Measurements from ENCODE around the gene TNFRSF25.

TNFRSF25 gene

GRCh38 chr1:6467744-6468688, 2.0 kb upstream of the TNFRSF25 start:
- no peak for DNase-seq (ENCODE audit: low read depth in 1 of 2, low spot score in 1 of 2)
- peaks cover 32% of the 10 kb centered on the region for H3K27me3 ChIP-seq (ENCODE audit: insufficient read depth, poor library complexity, severe bottlenecking)

GRCh38 chr1:6467224-6467623, 1.3 kb upstream of the TNFRSF25 start:
- Histone ChIP-seq H3K4me3 (replicated peaks; ENCODE audit: insufficient read depth, low read length) (no peak overlapping the region), H3K27ac (replicated peaks) (no peak overlapping the region), H3K27me3 (ENCODE audit: insufficient read depth, poor library complexity, severe bottlenecking) (peaks cover 34% of the 10 kb centered on the region)
- DNase-seq (ENCODE audit: low read depth in 1 of 2, low spot score in 1 of 2): no peak
- TF ChIP-seq POLR2AphosphoS5 (IDR thresholded peaks at IDR 0.05; ENCODE audit: low read depth) (no peak), GABPA (IDR thresholded peaks at IDR 0.05; ENCODE audit: low read depth) (no peak), SPI1 (IDR thresholded peaks at IDR 0.05; ENCODE audit: borderline replicate concordance, low read depth) (no peak), REST (IDR thresholded peaks at IDR 0.05; ENCODE audit: insufficient replicate concordance, low read depth) (no peak), CTCF (IDR thresholded peaks at IDR 0.05; ENCODE audit: insufficient read depth, low read length) (no peak)

More at GRCh38 chr1:6467744-6468688, 2.0 kb upstream of the TNFRSF25 start:
- Histone ChIP-seq H3K27ac (replicated peaks) (no peak overlapping the region), H3K4me3 (replicated peaks; ENCODE audit: insufficient read depth, low read length) (no peak overlapping the region)
- no peak for TF ChIP-seq CTCF (IDR thresholded peaks at IDR 0.05; ENCODE audit: insufficient read depth, low read length)
- TF ChIP-seq POLR2AphosphoS5 (IDR thresholded peaks at IDR 0.05; ENCODE audit: low read depth): no peak
- no peak for TF ChIP-seq REST (IDR thresholded peaks at IDR 0.05; ENCODE audit: insufficient replicate concordance, low read depth)
- no peak for TF ChIP-seq GABPA (IDR thresholded peaks at IDR 0.05; ENCODE audit: low read depth)
- TF ChIP-seq SPI1 (IDR thresholded peaks at IDR 0.05; ENCODE audit: borderline replicate concordance, low read depth): no peak

- Histone ChIP-seq H3K27ac (replicated peaks) (no peak overlapping the region), H3K4me3 (replicated peaks; ENCODE audit: insufficient read depth, low read length) (no peak overlapping the region), H3K27me3 (ENCODE audit: insufficient read depth, poor library complexity, severe bottlenecking) (peaks cover 34% of the 10 kb centered on the region)
- DNase-seq (ENCODE audit: low read depth in 1 of 2, low spot score in 1 of 2): no peak
- no peak for TF ChIP-seq CTCF (IDR thresholded peaks at IDR 0.05; ENCODE audit: insufficient read depth, low read length)
- TF ChIP-seq SPI1 (IDR thresholded peaks at IDR 0.05; ENCODE audit: borderline replicate concordance, low read depth): no peak
Measured at GRCh38 chr1:6466751-6467150, 778 bp upstream of the TNFRSF25 start.

Data from HL-60 (cell line).